ENCODE results near the gene CASQ1. TPM values are rescaled to one million over a fixed set of nuclear protein-coding genes. Genes with fewer than 3 reads are reported as not detected.

The CASQ1 gene
- total RNA-seq, 2 donors from 2014 or later, result 0.29 to 0.77 TPM

GRCh38 chr1:160225345-160225744 lies 35.0 kb downstream of the CASQ1 start:
- DNase-seq, result no peak
- no peaks in the 10 kb centered on the region for H3K4me1 Mint-ChIP-seq
- peaks cover 70% of the 10 kb centered on the region for H3K36me3 Mint-ChIP-seq (ENCODE audit: low read depth)
- WGBS, 2 experiments (ENCODE audit: insufficient coverage in 1 of 2, insufficient read length in 1 of 2), result 90 to 100% methylated on average over 2 of the region's 2 CpGs
- no peak for TF ChIP-seq CTCF (conservative IDR thresholded peaks at IDR 0.05)
- H3K4me3 Mint-ChIP-seq, result no peak overlapping the region
- H3K9me3 Mint-ChIP-seq, result no peaks in the 10 kb centered on the region
- Histone ChIP-seq H3K4me3 (ENCODE audit: low read length) (no peak overlapping the region), H3K9me3 (ENCODE audit: control insufficient read depth, low read length) (no peaks in the 10 kb centered on the region), H3K9ac (ENCODE audit: extremely low read depth, low read length, poor library complexity, severe bottlenecking) (no peak overlapping the region), H3K36me3 (ENCODE audit: control insufficient read depth, insufficient read depth, low read length) (peaks cover 95% of the 10 kb centered on the region), H3K27me3 (ENCODE audit: control insufficient read depth, insufficient read depth, low read length, poor library complexity, severe bottlenecking) (no peaks in the 10 kb centered on the region), H3K4me1 (ENCODE audit: control insufficient read depth, insufficient read depth, low read length) (no peaks in the 10 kb centered on the region), H3K27ac (ENCODE audit: low read depth, low read length) (no peak overlapping the region)
- no peak overlapping the region for H3K27ac Mint-ChIP-seq
- H3K27me3 Mint-ChIP-seq (ENCODE audit: insufficient read depth), result no peaks in the 10 kb centered on the region

- DNase-seq, result no peak
- Mint-ChIP-seq H3K36me3 (ENCODE audit: low read depth) (peaks cover 75% of the 10 kb centered on the region), H3K27ac (no peak overlapping the region), H3K9me3 (no peaks in the 10 kb centered on the region), H3K4me1 (no peaks in the 10 kb centered on the region), H3K4me3 (no peak overlapping the region), H3K27me3 (ENCODE audit: insufficient read depth) (no peaks in the 10 kb centered on the region)
- Histone ChIP-seq H3K27me3 (ENCODE audit: control insufficient read depth, insufficient read depth, low read length, poor library complexity, severe bottlenecking) (no peaks in the 10 kb centered on the region), H3K27ac (ENCODE audit: low read depth, low read length) (no peak overlapping the region), H3K4me3 (ENCODE audit: low read length) (no peak overlapping the region), H3K4me1 (ENCODE audit: control insufficient read depth, insufficient read depth, low read length) (no peaks in the 10 kb centered on the region), H3K9me3 (ENCODE audit: control insufficient read depth, low read length) (no peaks in the 10 kb centered on the region), H3K36me3 (ENCODE audit: control insufficient read depth, insufficient read depth, low read length) (peaks cover 95% of the 10 kb centered on the region), H3K9ac (ENCODE audit: extremely low read depth, low read length, poor library complexity, severe bottlenecking) (no peak overlapping the region)
- WGBS, 2 experiments (ENCODE audit: insufficient coverage in 1 of 2, insufficient read length in 1 of 2), result 92 to 100% methylated on average over 1 to 2 of the region's 2 CpGs
- no peak for TF ChIP-seq CTCF (conservative IDR thresholded peaks at IDR 0.05)
Measured at GRCh38 chr1:160226623-160227022, 36.2 kb downstream of the CASQ1 start.

- Histone ChIP-seq H3K4me3 (ENCODE audit: low read length) (no peak overlapping the region), H3K9me3 (ENCODE audit: control insufficient read depth, low read length) (no peaks in the 10 kb centered on the region), H3K27ac (ENCODE audit: low read depth, low read length) (no peak overlapping the region), H3K9ac (ENCODE audit: extremely low read depth, low read length, poor library complexity, severe bottlenecking) (no peak overlapping the region), H3K4me1 (ENCODE audit: control insufficient read depth, insufficient read depth, low read length) (no peaks in the 10 kb centered on the region), H3K36me3 (ENCODE audit: control insufficient read depth, insufficient read depth, low read length) (peaks cover 95% of the 10 kb centered on the region), H3K27me3 (ENCODE audit: control insufficient read depth, insufficient read depth, low read length, poor library complexity, severe bottlenecking) (no peaks in the 10 kb centered on the region)
- WGBS, 2 experiments (ENCODE audit: insufficient coverage in 1 of 2, insufficient read length in 1 of 2), result 96 to 100% methylated on average over 4 of the region's 4 CpGs
- Mint-ChIP-seq H3K4me1 (no peaks in the 10 kb centered on the region), H3K36me3 (ENCODE audit: low read depth) (peaks cover 75% of the 10 kb centered on the region), H3K4me3 (no peak overlapping the region), H3K27ac (no peak overlapping the region), H3K27me3 (ENCODE audit: insufficient read depth) (no peaks in the 10 kb centered on the region), H3K9me3 (no peaks in the 10 kb centered on the region)
- DNase-seq, result no peak
- no peak for TF ChIP-seq CTCF (conservative IDR thresholded peaks at IDR 0.05)
Measured at GRCh38 chr1:160227034-160227433, 36.7 kb downstream of the CASQ1 start.

All from endodermal cell (in vitro differentiated cells).